GM18508 (cell line): ENCODE measurements around the gene SLC25A47.

Experiments used
- ATAC-seq: cut with Tn5 transposase; IDR thresholded peaks from one replicate; pipeline ENCODE4 v1.9.1; 2021; ENCODE audit warnings: moderate number of reproducible peaks; ENCODE audit not compliant: insufficient read depth, unreplicated experiment

The SLC25A47 gene

DNA sequence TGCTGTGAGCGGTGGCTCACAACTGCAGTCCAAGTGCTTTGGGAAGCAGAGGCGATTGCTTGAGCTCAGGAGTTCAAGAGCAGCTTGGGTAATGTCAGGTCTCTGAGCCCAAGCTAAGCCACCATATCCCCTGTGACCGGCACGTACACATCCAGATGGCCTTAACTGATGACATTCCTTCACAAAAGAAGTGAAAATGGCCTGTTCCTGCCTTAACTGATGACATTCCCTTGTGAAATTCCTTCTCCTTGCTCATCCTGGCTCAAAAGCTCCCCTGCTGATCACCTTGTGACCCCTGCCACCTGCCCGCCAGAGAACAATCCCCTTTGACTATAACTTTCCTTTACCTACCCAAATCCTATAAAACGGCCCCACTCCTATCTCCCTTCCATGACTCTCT is 48.6 kb downstream of the SLC25A47 start:
- ATAC-seq: no peak

DNA sequence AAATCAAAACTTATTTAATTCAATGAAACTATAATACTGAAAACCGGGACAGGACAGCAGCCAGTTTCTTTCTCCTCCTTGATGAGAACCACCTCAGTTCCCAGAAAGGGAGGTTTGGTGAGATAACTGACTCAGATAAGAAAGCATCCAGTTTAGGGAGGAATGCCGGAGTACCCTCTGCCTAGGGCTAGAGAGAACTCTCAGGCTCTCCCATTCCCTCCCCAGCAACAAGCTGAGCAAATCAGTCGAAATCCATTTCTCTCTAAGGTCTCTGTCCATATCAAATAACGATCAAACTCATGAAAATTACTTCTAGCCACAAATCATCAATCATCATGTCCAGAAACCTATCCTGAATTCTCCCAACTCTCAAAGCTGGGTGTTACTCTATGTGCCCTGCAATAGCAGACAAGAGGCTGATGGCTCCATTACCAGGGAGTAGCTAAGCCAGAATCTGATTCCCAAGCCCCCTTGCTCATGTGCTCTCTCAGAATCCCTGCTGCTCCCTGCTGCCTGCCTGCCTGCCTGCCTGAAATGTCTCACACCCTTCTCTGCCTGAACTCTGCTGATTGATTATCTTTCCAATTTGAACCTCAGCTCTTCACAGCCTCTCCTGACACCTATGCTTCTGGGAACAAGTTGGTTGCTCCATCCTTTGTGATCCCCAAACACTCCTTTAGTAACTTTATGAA is 49.4 kb downstream of the SLC25A47 start:
- ATAC-seq: no peak

- no peak for ATAC-seq
Observed at GRCh38 chr14:100374270-100374669, 51.1 kb downstream of the SLC25A47 start.

GRCh38 chr14:100374876-100375265 is 51.7 kb downstream of the SLC25A47 start:
- no peak for ATAC-seq

GRCh38 chr14:100375266-100375962 is 52.3 kb downstream of the SLC25A47 start:
- ATAC-seq: peak; percentile 38

- peak; percentile 52 for ATAC-seq
Observed at GRCh38 chr14:100375963-100376735, 53.0 kb downstream of the SLC25A47 start, which contains the start of gene WDR25. Gene WDR25 (plus strand): TSS chr14:100376485.

DNA sequence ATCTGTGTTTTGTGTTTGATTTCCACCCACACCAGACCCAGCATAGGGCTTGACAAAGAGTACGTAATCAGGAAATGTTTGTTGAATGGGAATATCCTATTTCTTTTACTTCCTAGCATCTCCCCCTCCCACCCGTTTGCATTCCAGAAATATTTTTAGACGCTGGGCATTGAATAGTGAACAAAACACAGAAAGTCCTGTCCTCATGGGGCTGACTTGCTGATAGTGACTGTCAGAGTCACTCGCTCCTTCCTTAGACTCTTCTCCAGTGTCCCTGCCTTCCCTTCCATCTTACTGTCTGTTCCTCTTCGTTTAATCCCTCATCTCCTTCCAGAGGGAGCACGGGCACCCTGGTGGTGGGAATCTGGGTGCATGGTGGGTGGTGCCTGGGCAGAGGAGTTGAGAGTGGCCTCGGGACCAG is 53.6 kb downstream of the SLC25A47 start:
- ATAC-seq: no peak
